Upper lobe of right lung (tissue), 1 donor: ENCODE measurements around the gene C6orf132. TPM values are rescaled to one million over a fixed set of nuclear protein-coding genes. Genes with fewer than 3 reads are reported as not detected.

Experiments used
- ATAC-seq: fragments of 200-7000 bp; cut with Tn5 transposase; one replicate; pipeline ENCODE4 v1.9.1; 2020; ENCODE audit warnings: mild to moderate bottlenecking, moderate library complexity
- DNase-seq: peaks from one replicate; pipeline ENCODE4 v3.0.0-alpha.2; 2020
- H3K27ac ChIP-seq: fragments of 200-600 bp; one replicate; pipeline ENCODE4 v1.8.0; 2022
- H3K27me3 ChIP-seq: fragments of 200-600 bp; one replicate; pipeline ENCODE4 v1.8.0; 2022; ENCODE audit warnings: mild to moderate bottlenecking
- H3K36me3 ChIP-seq: fragments of 200-600 bp; one replicate; pipeline ENCODE4 v1.8.0; 2022
- H3K4me1 ChIP-seq: fragments of 200-600 bp; one replicate; pipeline ENCODE4 v1.8.0; 2022
- H3K4me3 ChIP-seq: fragments of 200-600 bp; one replicate; pipeline ENCODE4 v1.8.0; 2022; ENCODE audit warnings: mild to moderate bottlenecking
- H3K9me3 ChIP-seq: fragments of 200-600 bp; one replicate; pipeline ENCODE4 v1.8.0; 2022
- intact Hi-C: fragments of 100-400 bp; cut with DNase I; formaldehyde crosslinking; loops from one replicate; pipeline ENCODE4 v1.11.0; 2022
- long read RNA-seq: library from polyadenylated mRNA; unstranded; transcript quantifications from one replicate; pipeline ENCODE4 v2.0.0, GENCODE V29; 2021
- total RNA-seq: library from RNA; stranded (reverse); fragmentation: NEBNext Ultra II Directional; extraction: Animal tissue kit (Norgen Biotek cat#: 25700); gene quantifications from one replicate; pipeline ENCODE4 v1.2.1, GENCODE V29; 2021
- TF ChIP-seq, protein P1 (sequence below): fragments of 200-600 bp; IDR thresholded peaks from one replicate; pipeline ENCODE4 v1.8.0; 2022; ENCODE audit warnings: antibody characterized with exemption
- donor health status: DM: no; HTN: yes; CAD: no; lungs with severe emphysema.

Gene C6orf132, protein sequence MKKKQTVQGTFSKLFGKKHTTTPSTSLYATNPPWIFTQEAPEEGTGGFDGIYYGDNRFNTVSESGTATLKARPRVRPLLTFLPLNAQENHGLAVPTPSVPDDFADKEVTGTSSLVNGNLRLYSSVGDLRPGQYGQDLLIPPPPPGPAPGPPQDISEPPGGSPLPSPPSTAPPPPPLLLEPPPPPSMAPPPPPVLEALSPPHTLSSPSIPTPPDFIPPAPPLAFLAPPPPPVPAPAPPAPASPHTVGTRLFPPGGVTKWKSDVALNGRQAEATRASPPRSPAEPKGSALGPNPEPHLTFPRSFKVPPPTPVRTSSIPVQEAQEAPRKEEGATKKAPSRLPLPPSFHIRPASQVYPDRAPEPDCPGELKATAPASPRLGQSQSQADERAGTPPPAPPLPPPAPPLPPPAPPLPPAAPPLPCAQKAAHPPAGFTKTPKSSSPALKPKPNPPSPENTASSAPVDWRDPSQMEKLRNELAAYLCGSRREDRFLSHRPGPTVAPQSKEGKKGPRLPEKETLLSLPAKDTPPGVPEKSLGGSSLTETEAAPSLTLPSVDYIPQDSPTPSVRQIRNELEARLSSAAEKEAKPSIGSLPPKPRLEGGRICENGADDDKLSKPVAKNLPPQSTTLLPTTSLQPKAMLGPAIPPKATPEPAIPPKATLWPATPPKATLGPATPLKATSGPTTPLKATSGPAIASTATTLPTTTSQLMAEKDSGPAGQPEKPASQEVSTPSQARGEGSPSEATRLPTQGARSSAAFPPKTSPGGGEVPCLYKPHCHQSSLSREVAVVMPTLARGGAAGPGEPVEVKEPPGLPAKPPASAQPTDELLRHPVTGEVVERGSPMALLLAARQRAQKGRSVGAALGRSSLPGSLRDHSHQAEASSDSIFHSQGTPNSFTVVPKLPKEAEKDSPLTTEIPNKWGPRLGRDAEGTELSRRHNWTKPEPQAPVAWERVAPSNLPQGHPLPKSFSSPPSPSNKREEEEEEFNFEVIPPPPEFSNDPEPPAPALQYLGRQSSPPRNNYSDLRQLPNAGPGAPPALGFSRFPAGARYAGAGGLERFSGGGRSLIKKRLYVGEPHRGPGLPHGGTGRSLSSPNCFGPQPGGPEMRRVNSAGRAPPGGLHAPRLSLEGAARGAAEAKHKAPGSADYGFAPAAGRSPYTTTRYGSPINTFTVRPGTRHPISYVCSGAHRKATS
- 11.5 TPM for total RNA-seq
- long read RNA-seq, partial matches to known transcripts: 1 of 6 reads
- long read RNA-seq, other reads (novel, unspliced or antisense): 5 of 6 reads

- intact Hi-C loops: no loop called here
- TF ChIP-seq, protein P1, sequence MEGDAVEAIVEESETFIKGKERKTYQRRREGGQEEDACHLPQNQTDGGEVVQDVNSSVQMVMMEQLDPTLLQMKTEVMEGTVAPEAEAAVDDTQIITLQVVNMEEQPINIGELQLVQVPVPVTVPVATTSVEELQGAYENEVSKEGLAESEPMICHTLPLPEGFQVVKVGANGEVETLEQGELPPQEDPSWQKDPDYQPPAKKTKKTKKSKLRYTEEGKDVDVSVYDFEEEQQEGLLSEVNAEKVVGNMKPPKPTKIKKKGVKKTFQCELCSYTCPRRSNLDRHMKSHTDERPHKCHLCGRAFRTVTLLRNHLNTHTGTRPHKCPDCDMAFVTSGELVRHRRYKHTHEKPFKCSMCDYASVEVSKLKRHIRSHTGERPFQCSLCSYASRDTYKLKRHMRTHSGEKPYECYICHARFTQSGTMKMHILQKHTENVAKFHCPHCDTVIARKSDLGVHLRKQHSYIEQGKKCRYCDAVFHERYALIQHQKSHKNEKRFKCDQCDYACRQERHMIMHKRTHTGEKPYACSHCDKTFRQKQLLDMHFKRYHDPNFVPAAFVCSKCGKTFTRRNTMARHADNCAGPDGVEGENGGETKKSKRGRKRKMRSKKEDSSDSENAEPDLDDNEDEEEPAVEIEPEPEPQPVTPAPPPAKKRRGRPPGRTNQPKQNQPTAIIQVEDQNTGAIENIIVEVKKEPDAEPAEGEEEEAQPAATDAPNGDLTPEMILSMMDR: no peak
- H3K36me3 ChIP-seq: no peaks in the 10 kb centered on the region
- no peaks in the 10 kb centered on the region for H3K9me3 ChIP-seq
- ATAC-seq (peak; percentile 90), DNase-seq (peak; percentile 92)
- H3K4me3 ChIP-seq: peak within 1 kb of the TSS; percentile 57
- peak within 1 kb of the TSS; percentile 83 for H3K27ac ChIP-seq
- H3K4me1 ChIP-seq: peaks cover 16% of the 10 kb centered on the region
- peaks cover 4% of the 10 kb centered on the region for H3K27me3 ChIP-seq
Observed at GRCh38 chr6:42142118-42142835, at the start of gene C6orf132. Gene C6orf132 (minus strand): TSS chr6:42142620. CDS start chr6:42142444, 176 bp downstream.

- intact Hi-C loops: no loop called here
- no peaks in the 10 kb centered on the region for H3K4me1 ChIP-seq
- no peaks in the 10 kb centered on the region for H3K27me3 ChIP-seq
- TF ChIP-seq, protein P1: no peak
- no peak for DNase-seq
- H3K27ac ChIP-seq: no peak overlapping the region
- H3K9me3 ChIP-seq: no peaks in the 10 kb centered on the region
- no peaks in the 10 kb centered on the region for H3K36me3 ChIP-seq
- ATAC-seq: no peak
- no peak overlapping the region for H3K4me3 ChIP-seq
Observed at GRCh38 chr6:42190554-42191183, 48.2 kb upstream of the C6orf132 start.

GRCh38 chr6:42188406-42188805 lies 46.0 kb upstream of the C6orf132 start:
- no peaks in the 10 kb centered on the region for H3K27me3 ChIP-seq
- ATAC-seq: no peak
- H3K4me1 ChIP-seq: no peaks in the 10 kb centered on the region
- DNase-seq: no peak
- no peak overlapping the region for H3K27ac ChIP-seq
- TF ChIP-seq, protein P1: no peak
- intact Hi-C loops: no loop called here
- no peak overlapping the region for H3K4me3 ChIP-seq
- no peaks in the 10 kb centered on the region for H3K9me3 ChIP-seq
- H3K36me3 ChIP-seq: no peaks in the 10 kb centered on the region

DNA sequence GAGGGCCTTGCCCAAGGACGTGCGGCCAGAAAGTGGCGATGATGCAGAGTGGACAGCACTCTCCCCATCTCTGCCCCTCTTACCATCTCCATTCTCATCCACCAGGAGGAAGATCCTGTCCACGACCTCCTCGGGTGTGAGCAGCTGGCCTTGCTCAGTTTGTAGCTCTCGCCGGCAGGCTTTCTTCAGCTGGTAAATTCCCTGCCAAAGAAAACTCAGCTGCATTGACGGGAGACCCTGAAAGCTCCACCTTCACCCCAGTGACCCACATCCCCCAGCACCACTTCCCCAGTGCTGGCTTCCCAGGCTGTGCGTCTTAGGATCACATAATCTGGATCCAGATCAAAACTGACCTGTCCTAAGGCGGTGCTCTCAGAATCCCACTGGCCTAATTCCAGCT lies 43.2 kb upstream of the C6orf132 start:
- Histone ChIP-seq H3K4me1 (no peaks in the 10 kb centered on the region), H3K36me3 (no peaks in the 10 kb centered on the region), H3K27me3 (no peaks in the 10 kb centered on the region), H3K27ac (no peak overlapping the region), H3K9me3 (no peaks in the 10 kb centered on the region), H3K4me3 (no peak overlapping the region)
- ATAC-seq: no peak
- peak; percentile 28 for DNase-seq
- TF ChIP-seq, protein P1: no peak
- intact Hi-C loops: no loop called here
